Activated T-cell treated with anti-CD3 and anti-CD28 coated beads for 24 hours (primary cell): ENCODE data around the gene VKORC1L1.
"Not testable (repeated sequence)": the region's sequence is repeated elsewhere in the genome, so short reads cannot be mapped to it uniquely, and the experiment has no call there.

Source experiments
- DNase-seq: peaks from one replicate; pipeline ENCODE4 v3.0.0-alpha.2; 2020; ENCODE audit warnings: low read depth

VKORC1L1 gene

DNA sequence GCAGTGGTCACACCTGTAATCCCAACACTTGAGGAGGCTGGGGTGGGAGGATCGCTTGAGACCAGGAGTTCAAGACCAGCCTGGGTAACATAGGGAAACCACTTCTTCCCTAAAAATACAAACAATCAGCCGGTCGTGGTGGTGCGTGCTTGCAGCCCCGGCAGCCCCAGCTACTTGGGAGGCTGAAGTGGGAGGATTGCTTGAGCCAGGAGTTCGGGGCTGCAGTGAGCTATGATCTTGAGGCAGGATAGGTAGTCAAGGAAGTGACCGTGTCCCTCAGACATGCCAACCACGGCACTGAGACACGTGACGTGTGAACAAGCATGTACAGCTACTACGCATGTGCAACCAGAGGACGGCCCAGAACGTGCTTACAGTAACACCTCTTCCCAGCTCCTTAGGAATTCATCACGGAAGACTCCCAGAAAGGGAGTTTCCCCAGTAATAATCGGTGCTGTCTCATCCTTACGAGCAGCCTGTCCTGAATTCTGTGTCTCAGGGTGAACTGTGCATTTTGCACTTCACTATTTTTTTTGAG is 103.9 kb downstream of the VKORC1L1 start:
- no peak for DNase-seq

DNA sequence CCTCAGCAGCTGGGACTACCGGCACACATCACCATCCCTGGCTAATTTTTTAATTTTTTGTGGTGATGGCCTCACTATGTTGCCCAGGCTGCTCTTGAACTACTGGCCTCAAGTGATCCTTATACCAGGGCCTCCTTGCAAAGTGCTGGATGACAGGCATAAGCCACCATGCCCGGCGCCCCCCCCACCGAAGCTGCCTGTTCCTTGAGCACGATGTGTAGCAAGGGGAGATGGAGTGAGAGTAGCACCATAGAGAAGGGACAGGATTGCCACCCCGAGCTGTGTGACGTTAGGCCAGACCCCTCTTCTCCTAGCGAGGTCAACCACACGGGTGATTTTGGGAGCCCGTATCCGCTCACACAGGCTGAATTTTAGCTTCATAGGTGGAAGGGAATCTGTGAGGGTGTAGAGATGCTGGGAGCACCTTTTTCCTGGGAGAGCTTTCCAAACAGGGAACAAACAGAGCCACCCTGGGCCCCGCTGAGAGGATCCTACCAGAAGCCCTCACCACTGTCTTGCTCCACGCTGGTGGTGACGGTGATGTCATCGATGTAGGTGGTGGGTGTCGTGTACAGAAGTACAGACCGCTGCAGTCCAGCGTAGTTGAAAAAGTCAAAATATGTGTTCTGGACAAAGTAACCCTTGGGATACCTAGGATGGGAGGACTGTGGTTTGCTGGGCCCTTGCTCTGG is 106.2 kb downstream of the VKORC1L1 start:
- DNase-seq: no peak

DNA sequence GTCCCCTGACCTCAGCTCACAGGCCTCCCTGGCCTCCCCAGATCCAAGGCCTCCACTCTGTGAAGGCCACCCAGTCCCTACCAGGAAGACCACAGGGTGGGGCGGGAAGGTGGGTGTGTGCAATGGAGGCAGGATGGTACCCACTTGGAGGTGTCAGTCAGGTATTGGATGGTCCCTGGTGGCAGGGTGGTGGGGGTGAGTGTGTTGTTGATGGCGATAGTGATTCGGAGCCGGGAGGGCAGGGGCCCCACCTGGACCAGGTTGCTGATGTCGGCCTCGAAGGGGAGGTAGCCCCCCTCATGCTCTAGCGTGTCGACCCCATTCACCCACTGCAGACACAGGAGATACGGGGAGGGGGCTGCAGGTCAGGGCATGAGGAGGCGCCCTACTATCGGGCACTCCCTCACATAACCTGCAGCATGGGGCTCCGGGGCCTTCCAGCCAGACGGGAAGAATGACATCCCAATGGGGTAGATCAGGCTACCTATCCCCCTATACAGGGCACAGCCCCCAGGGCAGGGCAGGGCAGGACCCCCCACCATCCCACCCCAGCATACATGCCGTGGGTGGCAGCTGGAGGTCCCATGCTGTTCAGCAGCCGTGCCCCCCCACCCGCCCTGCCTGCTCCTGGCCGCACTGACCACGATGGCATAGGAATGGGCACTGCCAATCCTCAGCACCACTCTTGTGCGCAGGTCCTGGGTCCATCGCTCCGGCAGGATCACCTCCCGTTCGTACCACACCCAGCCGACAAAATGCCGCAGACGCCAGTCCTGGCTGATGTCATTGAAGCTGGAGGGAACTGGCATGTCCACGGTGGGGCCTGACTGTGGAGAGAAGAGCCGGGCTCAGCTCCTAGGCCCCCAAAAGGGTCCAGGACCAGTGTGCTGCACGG is 107.0 kb downstream of the VKORC1L1 start:
- DNase-seq: no peak

DNA sequence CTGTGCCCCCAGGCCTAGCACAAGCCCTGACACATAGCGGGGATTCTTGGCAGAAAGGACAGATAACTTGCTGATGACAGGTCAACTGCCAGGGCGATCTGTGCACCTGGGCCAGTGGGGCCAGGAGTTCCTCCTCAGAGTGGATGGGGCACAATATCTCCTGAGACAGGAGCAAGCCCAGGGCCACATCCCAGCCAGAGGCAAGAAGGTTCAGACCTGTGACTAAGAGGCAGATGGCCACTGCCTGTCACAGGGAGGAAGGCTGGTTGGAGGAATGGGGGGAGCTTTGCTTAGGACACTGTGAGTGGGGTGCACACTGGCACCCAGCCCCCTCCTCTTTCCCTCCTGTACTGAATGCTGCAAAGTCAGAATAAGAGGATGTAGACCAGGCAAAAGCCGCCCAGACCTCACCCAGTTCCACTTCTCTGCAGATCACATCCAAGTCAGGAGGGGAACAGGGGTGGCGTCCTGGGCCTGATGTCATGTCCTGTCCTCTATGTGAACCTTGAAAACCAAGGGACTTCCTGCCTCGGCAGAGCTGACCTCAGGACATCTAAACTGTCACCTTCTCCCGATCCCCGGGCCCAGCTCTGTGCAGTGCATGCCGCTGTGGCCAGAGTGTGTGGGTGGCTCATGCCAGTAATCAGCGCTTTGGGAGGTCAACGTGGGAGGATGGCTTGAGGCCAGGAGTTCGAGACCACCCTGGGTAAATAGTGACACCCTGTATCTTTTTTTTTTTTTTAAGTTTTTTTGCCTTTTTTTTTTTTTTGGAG is 107.8 kb downstream of the VKORC1L1 start:
- DNase-seq: peak; percentile 30

DNA sequence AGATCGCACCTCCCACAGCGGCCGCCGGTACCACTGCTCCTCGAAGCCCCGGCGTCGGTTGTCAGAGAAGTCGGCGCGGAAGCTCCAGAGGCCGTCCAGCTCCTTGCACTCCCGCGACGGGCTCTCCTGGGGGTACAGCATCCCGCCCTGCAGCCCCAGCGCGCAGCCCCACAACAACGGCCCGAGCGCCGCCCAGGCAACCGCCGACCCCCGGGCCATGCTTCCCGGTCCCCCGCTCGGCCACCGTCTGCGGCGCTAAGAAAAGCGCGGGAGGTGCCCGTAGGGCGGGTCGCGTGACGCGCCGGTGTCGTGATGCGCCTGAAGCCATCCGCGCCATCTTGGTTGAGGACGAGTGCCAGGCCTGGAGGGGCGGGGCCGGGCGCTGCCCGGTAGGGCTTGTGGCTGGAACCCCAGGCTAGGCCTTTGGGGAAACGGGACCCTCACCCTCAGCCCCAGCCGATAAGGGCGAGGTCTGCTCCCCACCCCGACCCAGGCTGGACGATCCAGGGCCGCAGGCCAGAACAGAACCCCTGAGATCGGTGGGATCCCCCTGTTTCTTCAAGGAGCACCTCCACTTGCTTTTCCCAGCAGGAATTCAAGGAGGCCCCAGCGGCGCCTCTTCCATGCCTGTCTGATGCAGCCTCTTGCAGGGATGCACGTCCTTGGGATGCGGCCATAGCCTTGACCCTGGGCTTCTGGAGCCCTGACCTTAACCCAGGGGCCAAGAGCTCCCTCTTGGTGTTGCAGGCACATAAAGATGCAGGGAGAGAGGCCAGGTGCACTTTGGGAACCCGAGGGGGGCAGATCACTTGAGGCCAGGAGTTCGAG is 109.3 kb downstream of the VKORC1L1 start, which contains the start of gene GUSB:
TSS of gene GUSB (minus strand) at position 249 of the 828 bp plus-strand sequence. CDS start at position 219, 30 bp downstream.
- peak; percentile 87 for DNase-seq

DNA sequence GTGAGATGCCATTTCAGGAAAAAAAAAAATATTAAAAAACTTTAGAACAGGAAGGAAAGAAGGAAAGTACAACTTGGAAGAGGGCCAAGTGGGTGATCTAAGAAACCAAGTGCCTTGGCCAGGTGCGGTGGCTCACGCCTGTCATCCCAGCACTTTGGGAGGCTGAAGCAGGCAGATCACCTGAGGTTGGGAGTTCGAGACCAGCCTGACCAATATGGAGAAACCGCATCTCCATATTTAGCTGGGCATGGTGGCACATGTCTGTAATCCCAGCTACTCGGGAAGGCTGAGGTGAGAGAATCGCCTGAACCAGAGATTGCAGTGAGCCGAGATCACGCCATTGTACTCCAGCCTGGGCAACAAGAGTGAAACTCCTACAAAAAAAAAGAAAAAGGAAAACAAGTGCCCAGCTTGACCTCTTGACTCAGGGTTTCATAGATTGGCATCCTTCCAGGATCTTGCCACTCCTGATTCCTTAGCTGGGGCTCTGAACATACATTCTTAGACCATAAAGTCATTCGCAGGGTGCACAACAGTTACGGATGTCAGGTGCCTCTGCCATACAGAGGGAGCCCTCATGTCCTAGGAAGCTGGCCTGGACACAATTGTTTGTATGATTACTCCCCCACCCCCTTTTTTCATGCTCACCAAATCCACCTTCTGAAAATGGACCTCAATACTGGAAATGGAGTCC is 111.2 kb downstream of the VKORC1L1 start:
- DNase-seq: no peak

DNA sequence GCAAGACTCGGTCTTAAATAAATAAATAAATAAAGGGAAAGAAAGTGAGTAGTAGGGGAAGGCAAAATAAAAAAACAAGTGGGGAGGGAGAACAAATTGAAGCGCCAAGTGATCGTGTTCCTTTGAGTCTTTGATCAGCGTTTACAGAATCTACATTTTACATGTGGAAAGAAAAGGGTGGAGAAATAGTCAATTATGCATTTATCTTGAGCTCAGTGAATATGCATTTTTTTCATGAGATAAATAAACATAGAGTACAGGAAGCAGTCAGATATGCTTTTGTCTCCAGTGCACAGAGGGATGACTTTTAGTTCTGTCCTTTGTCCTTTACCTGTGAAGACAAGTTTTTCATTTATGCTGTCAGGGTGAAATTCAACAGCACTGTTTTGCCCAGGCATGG is 115.2 kb downstream of the VKORC1L1 start:
- DNase-seq: no peak

DNA sequence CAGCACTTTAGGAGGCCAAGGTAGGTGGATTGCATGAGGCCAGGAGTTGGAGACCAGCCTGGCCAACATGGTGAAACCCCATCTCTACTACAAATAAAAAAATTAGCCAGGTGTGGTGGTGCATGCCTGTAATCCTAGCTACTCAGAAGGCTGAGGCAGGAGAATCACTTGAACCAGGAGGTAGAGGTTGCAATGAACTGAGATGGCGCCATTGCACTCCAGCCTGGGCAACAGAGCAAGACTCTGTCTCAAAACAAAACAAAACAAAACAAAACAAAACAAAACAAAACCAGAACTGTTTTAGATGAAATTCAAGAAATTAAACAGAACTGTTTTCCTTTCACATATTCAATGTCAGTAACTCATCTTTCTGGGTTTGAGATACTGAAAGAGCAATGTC is 115.6 kb downstream of the VKORC1L1 start:
- DNase-seq: not testable (repeated sequence)

DNA sequence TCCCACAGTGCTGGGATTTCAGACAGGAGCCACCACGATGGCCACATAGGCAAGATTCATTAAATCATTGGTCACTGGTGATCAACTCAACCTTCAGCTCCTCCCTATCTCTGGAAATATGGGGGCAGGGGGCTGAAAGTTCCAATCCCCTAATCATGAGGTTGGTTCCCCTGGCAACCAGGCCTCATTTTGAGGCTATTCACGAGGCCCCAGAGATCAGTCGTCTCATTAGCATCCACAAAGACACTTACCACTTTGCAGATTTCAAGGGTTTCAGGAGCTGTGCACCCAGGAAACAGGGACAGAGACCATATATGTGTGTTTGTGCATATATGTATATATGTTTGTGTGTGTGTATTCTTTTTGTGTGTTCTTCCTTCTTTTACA is 116.8 kb downstream of the VKORC1L1 start:
- DNase-seq: no peak

DNA sequence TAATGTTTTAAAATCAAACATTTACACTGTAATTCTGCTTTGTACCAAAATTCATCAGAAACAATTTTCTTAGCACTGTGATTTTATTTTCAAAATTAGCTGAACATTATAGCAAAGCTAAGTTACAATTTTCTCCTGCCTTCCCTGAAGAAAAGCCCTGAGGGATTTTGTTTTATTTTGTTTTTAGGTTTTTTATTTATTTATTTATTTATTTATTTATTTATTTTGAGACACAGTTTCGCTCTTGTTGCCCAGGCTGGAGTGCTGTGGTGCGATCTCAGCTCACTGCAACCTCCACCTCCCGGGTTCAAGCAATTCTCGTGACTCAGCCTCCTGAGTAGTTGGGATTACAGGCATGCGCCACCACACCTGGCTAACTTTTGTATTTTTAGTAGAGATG is 119.0 kb downstream of the VKORC1L1 start:
- not testable (repeated sequence) for DNase-seq

DNA sequence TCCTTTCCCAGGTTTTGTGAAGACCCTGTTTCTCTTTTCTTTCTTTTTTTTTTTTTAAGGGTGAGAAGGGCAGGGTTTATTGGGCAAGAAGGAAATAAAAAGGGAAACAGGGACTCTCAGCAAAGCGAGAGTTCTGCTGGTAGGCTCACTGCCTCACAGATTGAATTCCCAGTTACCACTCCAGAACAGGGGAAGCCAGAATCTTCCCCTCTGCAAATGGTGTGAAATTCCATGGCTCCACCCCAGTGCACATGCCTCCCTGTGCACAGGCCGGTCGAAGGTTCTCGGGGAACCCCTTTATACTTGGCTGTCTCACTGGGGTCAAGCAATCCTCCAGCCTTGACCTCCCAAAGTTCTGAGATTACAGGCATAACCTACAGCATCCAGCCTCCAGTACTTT is 119.7 kb downstream of the VKORC1L1 start:
- DNase-seq: no peak

DNA sequence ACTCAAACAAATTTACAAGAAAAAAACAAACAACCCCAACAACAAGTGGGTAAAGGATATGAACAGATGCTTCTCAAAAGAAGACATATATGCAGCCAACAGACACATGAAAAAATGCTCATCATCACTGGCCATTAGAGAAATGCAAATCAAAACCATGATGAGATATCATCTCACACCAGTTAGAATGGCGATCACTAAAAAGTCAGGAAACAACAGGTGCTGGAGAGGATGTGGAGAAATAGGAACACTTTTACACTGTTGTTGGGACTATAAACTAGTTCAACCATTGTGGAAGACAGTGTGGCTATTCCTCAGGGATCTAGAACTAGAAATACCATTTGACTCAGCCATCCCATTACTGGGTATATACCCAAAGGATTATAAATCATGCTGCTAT is 122.1 kb downstream of the VKORC1L1 start:
- DNase-seq: not testable (repeated sequence)

DNA sequence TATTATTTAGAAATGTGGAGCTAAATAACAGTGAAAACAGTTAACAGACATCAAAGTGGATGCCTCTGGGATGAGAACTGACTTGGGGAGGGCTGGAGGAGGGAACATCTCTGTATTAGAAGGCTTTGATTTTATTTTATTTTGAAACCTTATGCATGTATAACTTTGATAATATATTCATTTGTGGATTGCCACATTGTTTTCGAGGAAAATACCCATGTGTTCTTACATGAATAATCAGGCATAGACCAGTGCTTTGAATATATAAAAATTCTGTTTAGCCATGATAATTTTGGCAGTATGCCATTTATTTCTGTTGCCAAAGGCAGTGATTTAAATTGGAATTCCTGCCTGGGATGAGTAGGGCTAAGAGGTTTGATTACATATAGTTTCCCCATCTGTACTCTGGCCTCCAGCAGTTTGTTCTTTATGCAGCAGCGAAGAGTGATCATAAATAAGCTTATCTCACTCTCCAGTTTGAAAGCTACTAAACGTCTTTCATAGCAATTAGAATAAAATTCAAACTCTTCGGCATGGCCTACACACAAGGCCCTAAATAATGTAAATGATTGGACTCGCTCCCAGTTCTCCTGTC is 128.0 kb downstream of the VKORC1L1 start:
- not testable (repeated sequence) for DNase-seq

DNA sequence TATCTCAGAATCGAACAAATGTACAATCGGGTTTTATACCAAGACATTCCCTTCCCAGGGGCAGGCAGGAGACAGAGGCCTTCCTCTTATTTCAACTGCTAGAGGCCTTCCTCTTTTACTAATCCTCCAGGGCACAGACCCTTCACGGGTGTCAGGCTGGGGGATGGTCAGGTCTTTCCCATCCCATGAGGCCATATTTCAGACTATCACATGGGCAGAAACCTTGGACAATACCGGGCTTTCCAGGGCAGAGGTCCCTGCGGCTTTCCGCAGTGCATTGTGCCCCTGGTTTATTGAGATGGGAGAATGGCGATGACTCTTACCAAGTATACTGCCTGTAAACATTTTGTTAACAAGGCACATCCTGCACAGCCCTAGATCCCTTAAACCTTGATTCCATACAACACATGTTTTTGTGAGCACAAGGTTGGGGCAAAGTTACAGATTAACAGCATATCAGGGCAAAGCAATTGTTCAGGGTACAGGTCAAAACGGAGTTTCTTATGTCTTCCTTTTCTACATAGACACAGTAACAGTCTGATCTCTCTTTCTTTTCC is 132.3 kb downstream of the VKORC1L1 start:
- DNase-seq: not testable (repeated sequence)

DNA sequence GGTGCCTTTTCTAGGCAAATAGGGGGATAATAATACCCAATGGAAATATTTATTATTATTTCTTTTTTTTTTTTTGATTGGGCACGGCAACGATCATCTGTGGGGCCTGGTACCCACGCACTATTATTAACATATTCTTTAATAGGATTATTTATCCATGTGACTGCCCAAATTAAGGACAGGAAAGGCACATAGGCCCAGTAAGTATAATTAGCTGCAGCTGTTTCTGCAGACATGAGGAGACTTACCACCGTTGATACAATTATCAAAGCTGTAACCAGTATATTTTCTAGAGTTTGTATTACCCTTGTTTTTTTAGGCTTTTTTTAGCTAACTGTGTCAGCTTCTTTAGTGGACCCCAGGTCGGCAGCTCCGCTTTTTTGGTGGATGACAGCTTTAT is 134.4 kb downstream of the VKORC1L1 start:
- DNase-seq: no peak
